Neuronal stem cell (in vitro differentiated cells): ENCODE results near the gene GFPT2.

Experiments
- DNase-seq: peaks from one replicate; pipeline ENCODE4 v3.0.0-alpha.2; 2013; ENCODE audit warnings: low spot score
- H2AFZ ChIP-seq: one replicate; pipeline ENCODE4 v1.6.1; 2013; ENCODE audit warnings: mild to moderate bottlenecking, low read length, inconsistent platforms
- H2AK5ac ChIP-seq: 2 replicates; pipeline ENCODE4 v1.6.1; 2013; ENCODE audit warnings: low read depth, mild to moderate bottlenecking, inconsistent platforms, low read length, moderate library complexity, mixed read lengths
- H2BK120ac ChIP-seq: 2 replicates; pipeline ENCODE4 v1.6.1; 2013; ENCODE audit warnings: low read depth, mild to moderate bottlenecking, inconsistent platforms, low read length, moderate library complexity, mixed read lengths
- H2BK12ac ChIP-seq: one replicate; pipeline ENCODE4 v1.6.1; 2013; ENCODE audit warnings: low read length, inconsistent platforms
- H2BK15ac ChIP-seq: 2 replicates; pipeline ENCODE4 v1.6.1; 2013; ENCODE audit warnings: mild to moderate bottlenecking, low read length, inconsistent platforms, mixed read lengths
- H2BK5ac ChIP-seq: one replicate; pipeline ENCODE4 v1.6.1; 2013; ENCODE audit warnings: inconsistent platforms, mild to moderate bottlenecking, low read length, moderate library complexity
- H3K14ac ChIP-seq: one replicate; pipeline ENCODE4 v1.6.1; 2013; ENCODE audit warnings: low read length, inconsistent platforms
- H3K18ac ChIP-seq: 2 replicates; pipeline ENCODE4 v1.6.1; 2013; ENCODE audit warnings: low read length, inconsistent platforms
- H3K23ac ChIP-seq: 2 replicates; pipeline ENCODE4 v1.6.1; 2013; ENCODE audit warnings: low read depth, mild to moderate bottlenecking, mixed read lengths, low read length, inconsistent platforms; ENCODE audit not compliant: poor library complexity
- H3K27ac ChIP-seq: replicated peaks from 3 replicates; pipeline ENCODE4 v1.5.1; 2013; ENCODE audit warnings: low read length, inconsistent platforms
- H3K27me3 ChIP-seq, 3 experiments: 2 replicates each; pipeline ENCODE4 v1.6.1; 2013; ENCODE audit warnings: low read length in 3 of 3, mild to moderate bottlenecking in 2 of 3, inconsistent platforms in 1 of 3, low read depth in 1 of 3, mixed read lengths in 1 of 3, moderate library complexity in 1 of 3; ENCODE audit not compliant: control insufficient read depth in 3 of 3, insufficient read depth in 3 of 3
- H3K36me3 ChIP-seq, 2 donors: replicated peaks in 1 of 2; 2 replicates each; pipeline ENCODE4 v1.6.1; 2013; ENCODE audit warnings: low read length in 2 of 2; ENCODE audit not compliant: control insufficient read depth in 2 of 2, insufficient read depth in 2 of 2
- H3K4ac ChIP-seq: 2 replicates; pipeline ENCODE4 v1.6.1; 2013; ENCODE audit warnings: inconsistent platforms, mild to moderate bottlenecking, low read length, moderate library complexity
- H3K4me1 ChIP-seq, 2 donors: 1 replicate in 1 of 2; 2 replicates in 1 of 2; pipeline ENCODE4 v1.6.1; 2013; ENCODE audit warnings: low read length in 2 of 2, low read depth in 1 of 2; ENCODE audit not compliant: control insufficient read depth in 2 of 2, insufficient read depth in 1 of 2
- H3K4me2 ChIP-seq: one replicate; pipeline ENCODE4 v1.6.1; 2013; ENCODE audit warnings: mild to moderate bottlenecking, low read length, inconsistent platforms; ENCODE audit not compliant: insufficient read depth, poor library complexity, severe bottlenecking
- H3K4me3 ChIP-seq, 2 donors: 2 replicates each; pipeline ENCODE4 v1.5.1; 2013; ENCODE audit warnings: low read length in 2 of 2, mild to moderate bottlenecking in 2 of 2, inconsistent platforms in 1 of 2, moderate library complexity in 1 of 2
- H3K79me1 ChIP-seq: one replicate; pipeline ENCODE4 v1.6.1; 2013; ENCODE audit warnings: low read depth, mild to moderate bottlenecking, inconsistent platforms, low read length, moderate library complexity
- H3K9ac ChIP-seq: one replicate; pipeline ENCODE4 v1.6.1; 2013; ENCODE audit warnings: mild to moderate bottlenecking, low read depth, low read length, inconsistent platforms; ENCODE audit not compliant: poor library complexity
- H3K9me3 ChIP-seq, 2 donors: replicated peaks in 1 of 2; 2 replicates each; pipeline versions ENCODE3 to v1.6.1; 2013; ENCODE audit warnings: low read length in 2 of 2, mild to moderate bottlenecking in 2 of 2, inconsistent platforms in 1 of 2, low read depth in 1 of 2, mixed read lengths in 1 of 2, moderate library complexity in 1 of 2; ENCODE audit not compliant: control insufficient read depth in 2 of 2, insufficient read depth in 1 of 2
- H4K8ac ChIP-seq: one replicate; pipeline ENCODE4 v1.6.1; 2013; ENCODE audit warnings: low read depth, mild to moderate bottlenecking, inconsistent platforms, low read length, moderate library complexity
- H4K91ac ChIP-seq: one replicate; pipeline ENCODE4 v1.6.1; 2013; ENCODE audit warnings: low read length, low read depth, mild to moderate bottlenecking, inconsistent platforms; ENCODE audit not compliant: poor library complexity
- WGBS, 2 donors: extraction: QIAGEN DNeasy Blood & Tissue Kit; methylation state at CpG; one replicate each; pipeline ENCODE4 v1.1.7; 2013; ENCODE audit warnings: missing lambda C conversion rate in 2 of 2, mixed read lengths in 1 of 2; ENCODE audit not compliant: insufficient read length in 2 of 2, insufficient replicate concordance in 1 of 2; ENCODE audit errors: extremely low coverage in 2 of 2; 5-methylcytosine and 5-hydroxymethylcytosine counted together

GFPT2 gene

GRCh38 chr5:180340856-180341255, 12.3 kb downstream of the GFPT2 start:
- Histone ChIP-seq H2BK120ac (no peak overlapping the region), H3K9ac (no peak overlapping the region), H3K79me1 (peaks cover 10% of the 10 kb centered on the region), H3K4me3 (no peak overlapping the region), H2AK5ac (no peak overlapping the region), H3K27me3 (no peaks in the 10 kb centered on the region), H2BK12ac (no peak overlapping the region), H3K4me1 (peaks cover 10 to 11% of the 10 kb centered on the region in 2 donors), H3K4ac (no peak overlapping the region), H3K18ac (peak overlapping the region; percentile 51), H3K23ac (peak overlapping the region; percentile 25), H4K8ac (no peak overlapping the region), H4K91ac (no peak overlapping the region), H2AFZ (no peak overlapping the region), H3K14ac (no peak overlapping the region), H3K36me3 (peaks cover 18 to 20% of the 10 kb centered on the region in 2 donors), H2BK15ac (no peak overlapping the region), H2BK5ac (no peak overlapping the region), H3K4me2 (no peak overlapping the region), H3K9me3 (no peaks in the 10 kb centered on the region), H3K27ac (no peak overlapping the region)
- no peak for DNase-seq
- no CpG with 5 or more reads among the region's 9 CpGs for WGBS, 2 donors

GRCh38 chr5:180339583-180340183, 13.5 kb downstream of the GFPT2 start:
- Histone ChIP-seq H3K27ac (no peak overlapping the region), H3K4me1 (peaks cover 9 to 11% of the 10 kb centered on the region in 2 donors)
- no CpG with 5 or more reads among the region's 7 CpGs for WGBS, 2 donors

GRCh38 chr5:180338001-180338707, 15.0 kb downstream of the GFPT2 start:
- WGBS, 2 donors, result no CpG with 5 or more reads among the region's 22 CpGs
- no peak overlapping the region for H4K8ac ChIP-seq
- no peak overlapping the region for H2AK5ac ChIP-seq
- H3K4me1 ChIP-seq, result peaks cover 1 to 3% of the 10 kb centered on the region in 2 donors
- H3K79me1 ChIP-seq, result peaks cover 8% of the 10 kb centered on the region
- no peak overlapping the region for H3K9ac ChIP-seq
- DNase-seq, result no peak
- H3K23ac ChIP-seq, result no peak overlapping the region
- H3K36me3 ChIP-seq, result peaks cover 42 to 46% of the 10 kb centered on the region in 2 donors
- no peak overlapping the region for H2BK12ac ChIP-seq
- H2BK5ac ChIP-seq, result no peak overlapping the region
- H3K27ac ChIP-seq, result no peak overlapping the region
- no peaks in the 10 kb centered on the region for H3K27me3 ChIP-seq
- H2BK120ac ChIP-seq, result no peak overlapping the region
- H3K18ac ChIP-seq, result no peak overlapping the region
- H3K9me3 ChIP-seq, result peaks cover 0 to 2% of the 10 kb centered on the region in 2 donors
- no peak overlapping the region for H3K14ac ChIP-seq
- no peak overlapping the region for H2AFZ ChIP-seq
- no peak overlapping the region for H3K4ac ChIP-seq
- H3K4me3 ChIP-seq, result no peak overlapping the region
- no peak overlapping the region for H4K91ac ChIP-seq
- H3K4me2 ChIP-seq, result no peak overlapping the region
- no peak overlapping the region for H2BK15ac ChIP-seq

More at GRCh38 chr5:180339583-180340183, 13.5 kb downstream of the GFPT2 start:
- Histone ChIP-seq H2AFZ (no peak overlapping the region), H2BK15ac (no peak overlapping the region), H2BK12ac (no peak overlapping the region), H4K8ac (no peak overlapping the region), H3K9ac (no peak overlapping the region), H3K4ac (no peak overlapping the region), H3K79me1 (peaks cover 7% of the 10 kb centered on the region), H3K9me3 (no peaks in the 10 kb centered on the region), H2AK5ac (no peak overlapping the region), H3K4me2 (no peak overlapping the region), H3K18ac (no peak overlapping the region), H3K36me3 (peaks cover 29 to 32% of the 10 kb centered on the region in 2 donors), H3K23ac (no peak overlapping the region), H2BK5ac (no peak overlapping the region), H3K14ac (no peak overlapping the region), H4K91ac (no peak overlapping the region), H3K27me3 (no peaks in the 10 kb centered on the region), H3K4me3 (no peak overlapping the region), H2BK120ac (no peak overlapping the region)
- DNase-seq, result no peak

GRCh38 chr5:180336234-180337020, 16.7 kb downstream of the GFPT2 start:
- no peak overlapping the region for H2AK5ac ChIP-seq
- no peak overlapping the region for H4K8ac ChIP-seq
- no peak overlapping the region for H2BK12ac ChIP-seq
- no peak overlapping the region for H3K9ac ChIP-seq
- peak overlapping the region; percentile 48 for H3K23ac ChIP-seq
- no peak overlapping the region for H2BK120ac ChIP-seq
- no peak overlapping the region for H3K18ac ChIP-seq
- H2BK15ac ChIP-seq, result no peak overlapping the region
- DNase-seq, result no peak
- no peak overlapping the region for H3K27ac ChIP-seq
- H3K4me2 ChIP-seq, result no peak overlapping the region
- peaks cover 0 to 2% of the 10 kb centered on the region in 2 donors for H3K9me3 ChIP-seq
- no peaks in the 10 kb centered on the region for H3K27me3 ChIP-seq
- H3K14ac ChIP-seq, result no peak overlapping the region
- H4K91ac ChIP-seq, result no peak overlapping the region
- no peak overlapping the region for H3K4me3 ChIP-seq
- no peak overlapping the region for H3K4ac ChIP-seq
- H3K36me3 ChIP-seq, result peaks cover 42 to 46% of the 10 kb centered on the region in 2 donors
- peaks cover 0 to 4% of the 10 kb centered on the region in 2 donors for H3K4me1 ChIP-seq
- H2AFZ ChIP-seq, result no peak overlapping the region
- no peak overlapping the region for H2BK5ac ChIP-seq
- WGBS, 2 donors, result no CpG with 5 or more reads among the region's 34 CpGs
- peaks cover 7% of the 10 kb centered on the region for H3K79me1 ChIP-seq
